HG03196 (cell line): Measurements from ENCODE around the gene TMEM184B.
"Not testable (repeated sequence)": the region's sequence is repeated elsewhere in the genome, so short reads cannot be mapped to it uniquely, and the experiment has no call there.

Experiments used
- ATAC-seq: cut with Tn5 transposase; IDR thresholded peaks from one replicate; pipeline ENCODE4 v1.9.1; 2021; ENCODE audit not compliant: unreplicated experiment

The TMEM184B gene

DNA sequence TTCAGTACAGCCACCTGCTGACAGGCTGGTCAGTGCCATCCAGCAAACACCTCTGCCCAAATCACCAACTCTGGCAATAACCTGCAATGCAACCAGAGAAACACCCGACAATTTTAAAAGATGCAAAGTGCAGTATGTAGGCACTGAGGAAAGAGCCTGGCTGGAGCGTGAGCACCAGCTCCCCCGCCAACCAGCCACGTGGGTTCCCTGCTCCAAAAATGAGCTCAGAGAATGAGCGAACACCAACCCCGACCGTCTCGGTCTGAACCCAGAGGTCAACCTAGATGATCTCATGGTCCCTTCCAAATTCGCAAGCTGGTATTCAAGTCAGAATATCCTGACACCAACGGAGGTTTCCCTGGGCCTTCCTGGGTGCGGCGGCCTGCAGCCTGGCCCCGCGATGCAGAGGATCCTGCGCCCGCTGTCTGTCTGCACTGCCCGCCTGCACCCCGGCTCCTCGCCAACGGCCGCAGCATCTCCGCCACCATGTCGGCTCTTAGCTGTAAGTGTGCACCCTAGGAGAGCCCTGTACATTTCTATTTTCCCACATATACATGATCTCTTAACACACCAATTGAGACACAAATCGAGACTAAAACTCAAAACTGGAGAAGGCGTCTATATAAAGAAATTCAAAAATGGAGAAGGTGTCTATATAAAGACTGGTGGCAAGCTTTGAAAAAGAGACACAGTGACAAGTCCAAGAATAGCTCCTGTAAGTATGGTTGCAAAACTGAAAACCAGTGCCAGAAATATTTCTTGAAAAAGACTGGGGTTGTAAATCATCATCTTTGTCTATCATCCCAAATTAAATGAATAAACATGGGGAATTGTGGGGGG is 22.8 kb downstream of the TMEM184B start:
- no peak for ATAC-seq

DNA sequence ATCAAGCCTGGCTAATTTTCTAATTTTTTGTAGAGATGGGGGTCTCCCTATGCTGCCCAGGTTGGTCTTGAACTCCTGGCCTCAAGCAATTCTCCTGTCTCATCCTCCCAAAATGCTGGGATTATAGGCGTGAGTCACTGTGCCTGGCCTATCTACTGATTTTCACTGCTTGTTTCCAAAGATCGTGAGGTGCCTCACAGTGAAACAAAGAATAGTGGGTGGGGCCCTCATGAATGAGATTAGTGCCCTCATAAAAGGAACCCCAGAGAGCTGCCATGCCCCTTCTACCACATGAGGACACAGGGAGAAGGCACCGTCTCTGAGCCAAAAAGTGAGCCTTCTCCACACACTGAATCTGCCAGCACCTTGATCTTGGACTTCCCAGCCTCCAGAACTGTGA is 23.5 kb downstream of the TMEM184B start:
- ATAC-seq = no peak

DNA sequence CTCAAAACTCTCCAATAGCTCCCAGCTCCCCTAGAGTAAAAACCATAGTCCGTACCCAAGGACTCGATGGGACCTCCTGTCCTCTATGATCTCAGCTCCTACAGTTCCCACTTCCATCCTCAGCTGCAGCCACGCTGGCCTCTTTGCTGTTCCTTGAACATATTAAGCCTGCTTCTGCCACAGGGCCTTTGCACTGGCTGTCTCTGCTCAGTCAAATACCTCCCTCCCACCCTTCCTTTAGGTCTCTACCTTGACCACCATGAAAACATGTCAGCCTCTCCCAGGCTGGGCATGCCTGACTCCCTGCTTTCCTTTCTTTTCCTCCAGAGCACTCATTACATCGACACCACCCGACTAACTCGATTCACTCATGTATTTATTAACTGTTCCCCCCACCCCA is 24.5 kb downstream of the TMEM184B start:
- ATAC-seq = no peak

DNA sequence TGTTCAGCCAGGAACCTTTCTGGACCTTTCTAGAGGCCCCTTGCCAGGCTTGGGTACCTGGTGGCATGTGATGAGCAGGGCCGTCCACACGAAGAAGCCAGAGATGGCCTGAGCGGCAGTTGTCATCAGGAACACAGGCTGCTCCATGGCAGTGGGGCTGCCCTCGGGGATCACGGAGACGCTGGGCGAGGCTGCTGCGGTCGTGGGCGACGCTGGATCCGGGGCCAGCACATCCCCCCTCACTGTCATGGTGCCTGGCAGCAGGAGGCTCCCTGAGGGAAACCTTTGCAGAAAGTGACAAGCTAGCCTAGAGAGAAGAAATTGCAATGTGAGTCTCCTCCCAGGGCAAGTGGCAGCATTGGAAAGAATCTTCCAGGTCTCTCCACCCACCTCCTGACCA is 25.1 kb downstream of the TMEM184B start:
- ATAC-seq = no peak

DNA sequence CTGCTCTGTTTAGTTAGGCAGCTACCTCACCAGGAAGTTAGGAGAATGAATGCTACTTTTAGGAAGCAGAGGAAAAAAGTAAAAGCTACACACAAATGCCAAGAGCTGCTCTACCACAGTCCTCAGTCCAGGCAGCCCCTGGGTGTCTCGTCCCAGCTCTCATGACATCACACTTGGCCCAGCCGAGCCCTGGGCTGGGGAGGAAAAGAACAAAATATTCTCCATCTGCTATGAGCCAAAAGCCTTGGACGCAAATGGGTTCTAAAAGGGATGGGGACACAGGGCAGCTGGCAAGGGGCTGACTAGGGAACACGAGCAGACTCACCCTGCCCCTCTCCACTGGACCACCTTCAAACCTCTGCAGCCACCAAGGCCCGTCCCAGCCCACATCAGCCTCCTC is 26.1 kb downstream of the TMEM184B start:
- no peak for ATAC-seq

DNA sequence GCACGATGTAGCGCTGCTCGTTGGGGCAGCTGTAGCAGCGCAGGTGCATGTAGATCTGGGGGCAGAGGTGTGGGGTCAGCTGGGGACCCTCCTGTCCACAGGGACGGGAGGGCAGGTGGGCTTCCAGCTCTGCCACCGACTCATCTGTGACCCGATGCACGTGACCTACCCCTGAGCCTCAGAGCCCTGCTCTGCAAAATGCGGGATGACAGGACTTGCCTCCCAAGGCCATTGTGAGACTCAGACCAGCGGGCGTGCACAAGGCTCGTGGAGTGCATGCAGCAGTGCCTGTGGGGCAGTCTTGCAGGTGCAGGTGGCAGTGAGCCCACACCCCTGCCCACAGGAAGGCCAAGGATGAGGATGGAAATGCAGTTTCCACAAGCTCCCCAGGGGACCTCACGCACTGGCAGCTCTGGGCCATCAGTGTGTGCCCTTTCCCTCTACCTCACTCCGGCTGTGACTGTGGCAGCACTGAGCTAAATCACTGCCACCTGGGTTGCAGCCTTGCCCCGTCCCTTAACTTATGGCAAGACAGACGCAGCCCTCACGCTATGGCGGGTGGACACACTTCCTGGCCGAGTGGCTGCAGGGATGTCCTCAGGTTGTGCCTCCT is 26.7 kb downstream of the TMEM184B start:
- ATAC-seq = no peak

DNA sequence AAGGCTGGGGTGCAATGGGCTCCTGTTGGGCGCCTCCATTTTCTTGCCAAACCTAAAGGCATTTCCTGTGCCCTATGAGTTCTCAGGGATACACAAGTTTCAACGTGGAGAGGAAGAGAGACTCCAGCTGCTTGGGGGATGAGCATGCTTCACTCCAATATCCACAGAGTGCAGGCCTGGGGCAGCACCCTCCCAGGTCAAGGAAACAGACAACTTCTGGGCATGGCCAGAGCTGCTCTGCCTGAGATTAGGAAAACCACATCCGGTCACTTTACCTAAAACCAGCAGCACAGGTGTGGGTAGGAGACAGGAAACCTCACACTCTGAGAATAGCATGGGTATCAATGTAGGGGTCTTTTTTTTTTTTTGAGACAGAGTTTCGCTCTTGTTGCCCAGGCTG is 28.7 kb downstream of the TMEM184B start:
- ATAC-seq = no peak

DNA sequence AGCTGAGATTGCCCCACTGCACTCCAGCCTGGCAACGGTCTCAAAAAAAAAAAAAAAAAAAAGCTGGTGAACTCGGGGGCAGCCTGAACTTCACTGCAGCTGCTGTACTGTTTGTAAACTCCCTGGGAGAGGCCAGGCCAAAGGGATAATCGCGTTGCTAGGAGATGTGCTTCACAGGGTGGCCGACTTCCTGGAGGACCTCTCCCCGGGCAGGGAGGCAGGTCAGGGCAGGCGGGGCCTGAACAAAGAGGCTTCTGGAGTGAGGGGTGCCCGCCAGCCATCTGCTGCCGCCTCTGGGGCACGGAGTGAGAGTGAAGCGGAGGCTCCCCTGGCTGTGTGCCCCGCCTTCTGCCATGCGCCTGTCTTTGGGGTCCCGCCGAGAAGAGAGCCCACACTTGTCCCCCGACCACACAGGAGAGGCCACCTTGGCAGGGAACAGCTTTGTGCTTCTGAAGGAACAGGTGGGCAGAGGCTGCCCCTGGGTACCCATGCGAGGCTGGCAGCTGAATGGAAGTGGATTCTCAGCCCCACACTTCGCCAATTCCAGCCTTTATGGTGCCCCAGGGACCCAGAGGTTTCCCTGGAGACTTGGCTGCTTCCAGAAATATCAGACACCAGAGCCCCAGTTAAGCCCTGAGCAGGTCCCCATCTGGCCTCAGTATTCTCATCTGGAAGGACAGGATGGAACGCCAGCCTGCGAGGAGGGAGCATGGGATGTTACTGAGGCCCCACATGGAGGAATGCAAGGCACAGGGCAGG is 29.6 kb downstream of the TMEM184B start:
- ATAC-seq = no peak

DNA sequence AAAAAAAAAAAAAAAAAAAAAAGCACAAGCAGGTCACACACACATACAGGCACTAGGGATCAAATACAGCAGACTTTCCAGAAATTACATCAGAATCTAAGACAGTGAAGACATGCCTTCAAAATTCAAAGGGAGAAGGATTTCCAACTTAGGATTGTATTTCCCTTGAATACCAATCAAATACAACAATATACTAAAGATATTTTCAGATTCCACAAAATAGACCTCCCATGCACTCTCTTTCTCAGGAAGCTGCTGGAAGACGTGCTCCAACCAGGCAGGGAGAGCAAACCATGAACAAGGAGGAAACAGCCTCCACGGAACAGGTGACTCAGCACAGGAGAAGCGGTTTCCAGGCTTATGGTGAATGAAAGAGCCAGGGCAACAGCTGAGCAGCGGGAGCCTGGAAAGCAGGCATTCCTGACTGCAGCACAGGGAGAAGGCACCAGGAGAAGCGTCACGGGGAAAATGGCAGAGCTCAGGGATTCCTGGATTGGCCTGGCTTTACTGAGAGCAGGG is 32.0 kb downstream of the TMEM184B start:
- no peak for ATAC-seq

DNA sequence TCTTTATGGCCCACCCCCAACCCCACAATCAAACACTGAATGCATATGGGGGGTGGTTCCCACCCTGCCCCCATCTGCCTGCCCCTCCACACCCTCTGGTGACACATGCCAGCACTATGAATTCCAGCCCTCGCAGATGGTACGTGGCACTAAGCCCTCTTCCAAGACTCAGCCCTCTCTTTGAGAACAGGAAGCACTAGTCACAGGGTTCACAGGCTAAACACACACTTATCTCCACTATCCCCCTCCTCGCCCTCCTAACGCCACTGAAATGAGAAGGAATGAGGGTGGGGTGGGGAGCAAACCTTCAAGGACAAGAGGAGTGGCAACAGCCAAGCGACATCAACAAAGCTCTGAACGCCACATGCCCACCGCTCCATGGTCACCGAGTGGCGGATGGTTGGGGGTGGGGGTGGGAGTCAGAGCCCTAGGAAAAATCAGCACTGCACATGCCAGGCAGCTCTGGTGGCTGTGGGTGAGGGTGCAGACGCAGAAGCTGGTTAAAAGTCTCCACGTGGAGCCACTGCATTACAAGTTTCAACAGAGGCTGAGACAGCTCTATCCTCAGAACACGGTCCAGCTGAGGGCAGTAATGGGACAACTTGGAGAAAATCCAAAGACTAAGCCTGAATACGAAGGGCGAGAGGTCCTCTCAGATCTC is 33.6 kb downstream of the TMEM184B start:
- no peak for ATAC-seq

DNA sequence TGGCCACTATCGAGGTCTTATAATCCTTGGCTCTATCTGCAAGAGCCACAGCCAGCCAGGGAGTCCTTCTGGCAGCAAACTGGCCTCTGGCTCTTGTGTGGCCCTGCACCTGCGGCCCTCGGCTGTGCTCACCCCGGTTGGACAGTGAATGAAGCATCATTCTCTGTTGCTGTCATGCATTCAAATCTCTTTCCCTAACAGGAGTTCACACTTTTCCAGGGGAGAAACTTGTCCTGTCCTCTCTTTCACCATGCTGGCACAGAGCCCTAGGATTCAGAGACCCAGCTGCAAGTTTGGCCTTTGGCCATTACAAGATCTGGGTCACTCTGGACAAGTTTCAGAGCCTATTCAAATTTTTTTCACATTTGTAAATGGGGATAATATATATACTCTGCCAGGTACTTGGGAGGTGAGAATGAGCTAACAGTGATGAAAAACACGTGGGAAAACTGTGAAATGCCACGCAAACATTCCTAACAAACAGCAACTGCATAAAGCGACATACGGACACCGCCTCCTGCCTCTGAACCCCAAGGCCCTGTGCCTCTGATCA is 34.2 kb downstream of the TMEM184B start:
- ATAC-seq = no peak

DNA sequence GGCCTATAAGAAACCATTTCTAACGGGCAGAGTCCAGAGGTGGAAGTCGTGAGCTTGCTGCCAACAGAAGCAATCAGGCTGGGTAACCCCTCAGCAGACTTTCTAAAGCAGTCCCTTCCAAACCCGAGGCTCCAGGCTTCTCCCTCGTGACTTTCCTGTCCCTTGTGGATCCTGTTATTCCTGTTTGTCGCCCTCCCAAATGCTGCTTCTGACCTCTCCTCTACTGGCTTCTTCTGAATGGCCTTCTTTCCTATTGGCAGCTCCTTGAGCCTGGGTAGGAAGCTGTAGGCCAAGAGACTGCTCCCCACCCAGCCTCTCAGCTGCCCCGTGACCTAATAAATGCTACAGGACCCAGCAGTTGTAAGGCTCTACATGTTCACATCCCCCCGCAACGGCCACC is 36.0 kb downstream of the TMEM184B start:
- no peak for ATAC-seq

DNA sequence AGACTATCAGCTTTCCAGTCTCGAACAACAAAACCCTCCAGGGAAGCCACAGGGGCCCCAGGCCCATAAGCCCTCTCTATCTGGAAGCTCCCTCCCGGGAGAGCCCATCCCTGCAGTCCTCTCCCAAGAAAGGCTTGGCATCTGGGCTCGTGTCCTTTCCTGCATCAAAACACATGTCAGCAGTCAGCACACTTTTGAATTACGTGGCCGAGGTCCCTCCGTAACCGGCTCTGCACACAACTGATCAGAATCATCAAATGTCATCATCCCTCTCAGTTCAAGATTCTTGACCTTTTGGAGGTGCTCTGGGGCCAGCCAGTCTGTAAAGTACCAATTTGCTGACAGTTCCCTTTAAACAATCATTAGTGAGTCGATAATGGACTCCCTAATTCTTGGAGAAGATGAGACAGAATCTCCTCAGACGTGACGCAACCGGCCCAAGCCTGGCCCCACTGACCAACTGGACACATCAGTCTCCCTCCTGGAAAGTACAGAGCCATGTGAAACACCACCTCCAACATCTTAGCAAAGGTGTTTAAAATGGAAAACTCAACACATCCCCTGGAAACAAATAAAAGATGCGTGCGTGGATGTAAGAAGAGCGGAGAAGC is 37.5 kb downstream of the TMEM184B start:
- ATAC-seq = no peak

DNA sequence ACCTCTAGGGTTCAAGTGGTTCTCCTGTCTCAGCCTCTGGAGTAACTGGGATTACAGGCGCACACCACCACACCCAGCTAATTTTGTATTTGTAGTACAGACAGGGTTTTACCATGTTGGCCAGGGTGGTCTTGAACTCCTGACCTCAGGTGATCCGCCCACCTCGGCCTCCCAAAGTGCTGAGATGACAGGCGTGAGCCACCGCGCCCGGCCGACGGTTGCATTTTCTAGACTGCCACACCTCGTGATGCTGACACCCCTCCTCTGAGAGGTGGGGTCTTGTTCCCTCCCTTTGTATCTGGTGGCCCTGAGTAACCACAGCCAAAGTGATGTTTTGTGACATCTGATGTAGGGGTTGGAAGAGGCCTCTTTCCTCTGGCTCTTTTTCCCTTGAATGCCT is 39.0 kb downstream of the TMEM184B start:
- not testable (repeated sequence) for ATAC-seq

DNA sequence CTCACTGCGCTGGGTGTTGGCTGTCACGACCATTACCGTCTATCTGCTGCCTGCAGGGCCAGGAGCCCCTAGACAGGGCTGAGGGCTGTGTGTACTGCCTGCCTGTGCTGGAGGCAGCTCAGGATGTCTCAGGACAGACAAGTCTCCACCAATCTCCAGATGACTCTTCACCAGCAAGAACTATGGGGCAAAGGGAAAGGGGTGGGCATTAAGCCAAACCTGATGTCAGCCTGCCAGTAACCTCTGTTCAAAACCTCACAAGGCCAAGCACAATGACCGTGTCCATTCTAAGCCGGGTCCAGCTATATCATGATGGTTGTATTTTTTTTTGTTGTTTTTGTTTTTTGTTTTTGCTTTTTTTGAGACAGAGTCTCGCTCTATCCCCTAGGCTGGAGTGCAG is 39.4 kb downstream of the TMEM184B start:
- ATAC-seq = no peak

DNA sequence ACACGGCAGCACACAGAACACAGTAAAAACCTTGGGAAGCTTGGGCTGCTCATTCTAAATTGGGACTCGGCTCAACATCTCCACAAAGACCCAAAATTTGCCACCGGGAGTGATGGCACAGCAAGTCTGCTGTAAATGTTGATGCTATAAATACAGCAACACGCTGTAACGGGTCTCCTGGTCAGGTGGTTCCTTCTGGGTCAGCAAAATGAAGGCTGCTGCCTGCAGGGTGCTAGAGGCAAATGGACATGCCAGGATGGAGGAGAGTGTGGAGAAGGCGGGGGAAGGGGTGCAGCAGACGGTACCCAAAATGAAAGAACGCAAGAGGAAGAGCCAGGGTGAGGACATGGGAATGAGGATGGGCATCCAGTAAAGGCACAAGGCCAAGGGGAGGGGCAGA is 40.6 kb downstream of the TMEM184B start:
- no peak for ATAC-seq

DNA sequence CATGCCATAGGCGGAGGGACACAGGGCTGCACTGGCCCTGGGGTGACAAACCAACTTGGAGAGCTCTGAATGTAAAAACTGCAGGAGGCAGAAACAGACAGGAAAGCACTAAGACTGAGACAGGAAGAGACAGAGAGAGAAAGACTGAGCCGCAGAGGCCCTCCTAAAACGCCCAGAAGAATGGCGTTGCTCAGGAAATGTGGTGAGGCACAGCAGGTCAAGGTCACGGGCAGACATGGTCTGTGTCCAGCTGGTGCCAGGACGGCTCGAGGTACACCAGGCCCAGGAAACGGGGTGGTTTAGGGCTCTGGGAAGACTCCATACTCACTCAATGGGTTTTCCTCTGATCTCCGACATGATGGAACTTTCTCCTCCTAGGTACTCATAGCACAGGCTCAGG is 41.9 kb downstream of the TMEM184B start:
- ATAC-seq = no peak

DNA sequence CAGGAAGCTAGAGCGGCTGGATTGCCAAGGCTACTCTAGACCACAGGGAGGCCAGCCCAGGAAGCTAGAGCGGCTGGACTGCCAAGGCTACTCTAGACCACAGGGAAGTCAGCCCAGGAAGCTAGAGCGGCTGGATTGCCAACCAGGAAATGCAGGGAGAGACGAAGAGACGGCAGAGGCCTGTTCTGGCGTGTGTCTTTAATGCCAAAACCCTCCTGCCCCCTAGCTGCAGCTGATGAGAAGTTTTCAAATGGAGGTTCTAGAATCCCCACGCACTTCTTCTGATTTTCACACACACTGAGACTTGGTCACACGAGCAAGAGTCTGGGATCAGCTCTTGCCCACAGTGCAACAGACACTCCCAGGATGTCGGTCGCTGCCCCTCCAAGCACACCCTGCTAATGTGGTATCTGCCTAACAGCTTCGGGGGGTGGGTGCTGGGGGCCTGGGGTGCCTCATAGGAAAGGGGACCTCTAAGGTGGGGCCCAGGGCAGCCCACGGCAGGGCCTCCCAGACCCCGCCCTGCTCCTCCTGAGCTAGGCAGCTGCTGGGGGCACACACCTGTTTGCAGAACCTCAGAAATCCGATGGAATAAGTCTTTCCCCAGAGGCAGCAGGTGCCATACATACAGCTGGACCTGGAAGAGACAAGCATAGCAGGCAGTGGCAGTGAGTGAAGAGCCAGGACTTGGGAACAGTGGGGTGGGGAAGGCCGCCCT is 42.5 kb downstream of the TMEM184B start:
- no peak for ATAC-seq

DNA sequence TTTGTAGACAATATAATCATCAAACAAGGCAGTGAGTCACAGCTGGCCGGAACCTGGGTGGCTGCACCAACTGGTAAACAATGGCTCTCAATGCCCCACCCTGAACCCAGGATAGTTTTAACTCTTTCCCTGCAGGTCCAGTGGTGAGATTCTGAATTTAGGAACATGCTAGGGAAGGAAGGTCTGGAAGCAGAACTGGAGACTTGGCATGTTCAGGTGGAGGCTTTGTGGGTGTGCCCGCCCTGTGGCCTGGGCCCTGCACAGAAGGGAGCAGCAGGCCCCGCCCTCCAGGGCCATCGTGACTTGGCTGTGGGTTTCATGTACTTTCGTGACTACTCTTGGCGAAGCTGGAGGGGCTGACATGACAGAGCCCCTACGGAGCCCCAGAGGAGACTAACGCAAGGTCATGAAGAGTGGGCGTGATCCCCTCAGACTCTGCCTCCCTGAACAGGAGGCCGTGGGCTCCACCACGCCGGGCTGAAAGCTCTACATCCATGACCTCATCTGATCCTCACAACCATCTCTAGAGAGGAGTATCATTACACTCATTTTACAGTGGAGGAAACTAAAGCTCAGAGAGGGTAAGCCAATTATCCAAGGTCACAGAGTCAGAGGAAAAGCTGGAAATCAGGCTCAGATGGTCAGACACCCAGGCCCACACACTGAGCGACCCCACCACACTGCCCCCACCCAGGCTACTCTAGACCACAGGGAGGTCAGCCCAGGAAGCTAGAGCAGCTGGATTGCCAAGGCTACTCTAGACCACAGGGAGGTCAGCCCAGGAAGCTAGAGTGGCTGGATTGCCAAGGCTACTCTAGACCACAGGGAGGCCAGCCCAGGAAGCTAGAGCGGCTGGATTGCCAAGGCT is 43.7 kb downstream of the TMEM184B start:
- ATAC-seq = no peak
